ENCODE results near the gene ADCY1.

Gene ADCY1

DNA sequence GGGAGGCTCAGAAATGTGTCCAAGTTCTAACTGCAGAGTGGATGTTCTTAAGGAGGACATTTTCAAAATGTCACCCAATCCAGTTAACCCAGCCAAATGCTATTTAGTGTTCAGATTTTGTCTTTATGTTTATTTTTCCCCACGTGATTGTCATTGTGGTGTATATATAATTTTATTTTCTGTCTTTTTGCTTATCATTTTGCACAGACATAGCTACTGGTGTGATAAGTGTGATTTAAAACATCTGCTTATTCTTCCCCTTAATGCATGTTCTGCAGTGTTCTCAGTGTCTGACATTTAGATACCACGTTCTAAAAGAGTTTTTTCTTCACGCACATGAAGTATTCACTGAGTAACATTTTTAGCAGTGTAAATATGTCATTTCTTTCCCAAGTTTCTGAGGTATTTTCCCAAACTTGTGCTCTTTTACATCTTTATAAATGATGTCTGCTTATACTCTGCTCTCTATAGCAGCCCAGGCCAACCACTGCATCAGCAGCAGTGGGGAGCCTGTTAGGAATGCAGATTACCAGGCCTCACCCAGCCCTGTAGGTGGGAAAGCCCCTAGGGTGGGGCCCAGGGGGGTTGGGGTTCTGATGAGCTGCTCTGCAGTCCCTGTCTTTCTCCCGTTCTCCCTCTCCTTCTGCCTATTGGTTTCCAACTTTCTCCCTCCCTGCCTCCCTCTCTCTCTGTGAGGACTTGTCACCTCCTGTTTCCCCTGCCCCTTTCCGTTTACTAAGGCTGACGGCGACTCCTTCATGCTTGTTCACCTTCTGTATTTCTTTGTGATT lies 20.8 kb downstream of the ADCY1 start:
- H2AFZ ChIP-seq (ENCODE audit: low read depth, low read length, severe bottlenecking): no peak overlapping the region
- no peaks in the 10 kb centered on the region for H3K27me3 ChIP-seq (ENCODE audit: low read length)
- H3K9ac ChIP-seq (ENCODE audit: low read length): no peak overlapping the region
- H4K20me1 ChIP-seq (ENCODE audit: low read depth, low read length): no peaks in the 10 kb centered on the region
- TF ChIP-seq EZH2phosphoT487 (conservative IDR thresholded peaks at IDR 0.05; ENCODE audit: low read length): no peak
- TF ChIP-seq, protein P1, sequence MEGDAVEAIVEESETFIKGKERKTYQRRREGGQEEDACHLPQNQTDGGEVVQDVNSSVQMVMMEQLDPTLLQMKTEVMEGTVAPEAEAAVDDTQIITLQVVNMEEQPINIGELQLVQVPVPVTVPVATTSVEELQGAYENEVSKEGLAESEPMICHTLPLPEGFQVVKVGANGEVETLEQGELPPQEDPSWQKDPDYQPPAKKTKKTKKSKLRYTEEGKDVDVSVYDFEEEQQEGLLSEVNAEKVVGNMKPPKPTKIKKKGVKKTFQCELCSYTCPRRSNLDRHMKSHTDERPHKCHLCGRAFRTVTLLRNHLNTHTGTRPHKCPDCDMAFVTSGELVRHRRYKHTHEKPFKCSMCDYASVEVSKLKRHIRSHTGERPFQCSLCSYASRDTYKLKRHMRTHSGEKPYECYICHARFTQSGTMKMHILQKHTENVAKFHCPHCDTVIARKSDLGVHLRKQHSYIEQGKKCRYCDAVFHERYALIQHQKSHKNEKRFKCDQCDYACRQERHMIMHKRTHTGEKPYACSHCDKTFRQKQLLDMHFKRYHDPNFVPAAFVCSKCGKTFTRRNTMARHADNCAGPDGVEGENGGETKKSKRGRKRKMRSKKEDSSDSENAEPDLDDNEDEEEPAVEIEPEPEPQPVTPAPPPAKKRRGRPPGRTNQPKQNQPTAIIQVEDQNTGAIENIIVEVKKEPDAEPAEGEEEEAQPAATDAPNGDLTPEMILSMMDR (IDR thresholded peaks at IDR 0.05; ENCODE audit: insufficient read depth, low read length, poor library complexity, severe bottlenecking): no peak
- no peaks in the 10 kb centered on the region for H3K79me2 ChIP-seq (ENCODE audit: insufficient read depth, low read length)
- H3K9me3 ChIP-seq (ENCODE audit: insufficient read depth, low read length): no peaks in the 10 kb centered on the region
- no peaks in the 10 kb centered on the region for H3K9me2 ChIP-seq (replicated peaks; ENCODE audit: insufficient read depth, low read length)
- no peak overlapping the region for H3K4me3 ChIP-seq (ENCODE audit: insufficient read depth, low read length, poor library complexity, severe bottlenecking)
- H3F3A ChIP-seq (ENCODE audit: insufficient read depth): no peaks in the 10 kb centered on the region
- no peak overlapping the region for H3K27ac ChIP-seq (ENCODE audit: low read depth, low read length)
- no peak overlapping the region for H3K4me2 ChIP-seq (ENCODE audit: low read depth, low read length, poor library complexity, severe bottlenecking)
- no peaks in the 10 kb centered on the region for H3K36me3 ChIP-seq (ENCODE audit: low read length)

DNA sequence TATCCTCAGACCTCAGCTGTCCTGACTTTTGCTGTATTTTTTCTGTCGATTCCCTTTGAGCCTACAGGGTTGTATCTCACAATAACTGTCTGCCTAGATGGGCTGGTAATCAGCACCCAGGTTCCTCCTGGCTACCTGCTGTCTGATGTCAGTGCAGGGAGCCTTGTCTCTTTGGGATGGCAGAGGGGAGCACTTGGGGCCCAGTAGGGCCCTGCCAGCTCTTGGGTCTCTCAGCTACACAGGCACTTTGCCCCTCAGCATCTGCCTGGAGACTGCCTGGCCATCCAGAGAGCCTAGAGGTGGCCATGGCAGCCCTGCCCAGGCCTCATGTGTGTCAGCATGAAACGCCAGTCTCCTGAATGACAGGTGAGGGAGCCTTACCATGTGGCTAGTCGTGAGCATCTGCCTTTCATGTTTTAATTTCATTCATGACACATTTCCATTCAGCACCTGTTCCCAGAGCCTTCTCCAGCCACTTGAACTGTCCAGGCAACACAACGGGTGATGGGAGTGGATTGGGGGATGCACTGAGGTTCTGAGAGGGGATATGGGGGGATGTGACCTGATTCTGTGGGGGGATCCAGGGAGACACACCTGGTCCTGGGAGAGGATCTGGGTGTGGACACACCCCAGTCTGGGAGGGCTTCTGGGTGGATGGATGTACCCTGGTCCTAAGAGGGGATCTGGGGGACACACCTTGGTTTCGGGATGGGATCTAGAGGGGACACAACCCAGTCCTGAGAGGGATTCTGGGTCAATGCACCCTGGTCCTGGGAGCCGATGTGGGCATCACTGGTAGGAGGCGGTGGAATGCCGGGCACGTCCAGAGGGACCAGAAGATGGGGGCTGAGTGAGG lies 21.9 kb downstream of the ADCY1 start:
- Histone ChIP-seq H3K9me3 (ENCODE audit: insufficient read depth, low read length) (no peaks in the 10 kb centered on the region), H4K20me1 (ENCODE audit: low read depth, low read length) (no peaks in the 10 kb centered on the region), H3K4me2 (ENCODE audit: low read depth, low read length, poor library complexity, severe bottlenecking) (no peak overlapping the region), H3K27me3 (ENCODE audit: low read length) (no peaks in the 10 kb centered on the region), H3K9me2 (replicated peaks; ENCODE audit: insufficient read depth, low read length) (no peaks in the 10 kb centered on the region), H2AFZ (ENCODE audit: low read depth, low read length, severe bottlenecking) (no peak overlapping the region), H3K27ac (ENCODE audit: low read depth, low read length) (no peak overlapping the region), H3F3A (ENCODE audit: insufficient read depth) (no peaks in the 10 kb centered on the region), H3K4me3 (ENCODE audit: insufficient read depth, low read length, poor library complexity, severe bottlenecking) (no peak overlapping the region), H3K36me3 (ENCODE audit: low read length) (no peaks in the 10 kb centered on the region), H3K79me2 (ENCODE audit: insufficient read depth, low read length) (no peaks in the 10 kb centered on the region), H3K9ac (ENCODE audit: low read length) (no peak overlapping the region)
- TF ChIP-seq, protein P1 (IDR thresholded peaks at IDR 0.05; ENCODE audit: insufficient read depth, low read length, poor library complexity, severe bottlenecking): no peak
- TF ChIP-seq EZH2phosphoT487 (conservative IDR thresholded peaks at IDR 0.05; ENCODE audit: low read length): no peak

DNA sequence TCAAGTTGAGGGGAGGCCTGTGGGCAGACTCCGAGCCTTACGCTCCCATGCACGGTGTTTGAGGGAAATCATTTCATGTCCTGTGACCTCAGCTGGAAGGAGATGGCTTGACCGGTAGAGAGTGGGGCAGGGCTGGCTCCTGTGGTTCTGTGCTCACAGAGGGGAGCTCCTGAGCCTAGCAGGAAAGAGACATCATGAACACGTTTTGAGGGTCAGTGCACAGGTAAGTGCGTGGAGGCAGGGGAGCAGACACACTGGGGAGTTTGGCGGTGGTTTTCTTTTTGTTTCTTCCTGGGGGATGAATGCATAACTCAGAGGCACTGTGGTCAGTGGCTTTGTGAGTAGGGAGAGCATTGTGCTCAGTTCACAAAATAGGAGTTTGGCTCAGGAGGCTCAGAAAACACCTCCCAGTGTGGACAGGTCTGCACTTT lies 22.5 kb downstream of the ADCY1 start:
- Histone ChIP-seq H3K4me2 (ENCODE audit: low read depth, low read length, poor library complexity, severe bottlenecking) (no peak overlapping the region), H3K4me3 (ENCODE audit: insufficient read depth, low read length, poor library complexity, severe bottlenecking) (no peak overlapping the region), H4K20me1 (ENCODE audit: low read depth, low read length) (no peaks in the 10 kb centered on the region), H3F3A (ENCODE audit: insufficient read depth) (no peaks in the 10 kb centered on the region), H3K9me2 (replicated peaks; ENCODE audit: insufficient read depth, low read length) (no peaks in the 10 kb centered on the region), H3K36me3 (ENCODE audit: low read length) (no peaks in the 10 kb centered on the region), H2AFZ (ENCODE audit: low read depth, low read length, severe bottlenecking) (no peak overlapping the region), H3K27me3 (ENCODE audit: low read length) (no peaks in the 10 kb centered on the region), H3K79me2 (ENCODE audit: insufficient read depth, low read length) (no peaks in the 10 kb centered on the region), H3K27ac (ENCODE audit: low read depth, low read length) (no peak overlapping the region), H3K9ac (ENCODE audit: low read length) (no peak overlapping the region), H3K9me3 (ENCODE audit: insufficient read depth, low read length) (no peaks in the 10 kb centered on the region)
- no peak for TF ChIP-seq EZH2phosphoT487 (conservative IDR thresholded peaks at IDR 0.05; ENCODE audit: low read length)
- TF ChIP-seq, protein P1 (IDR thresholded peaks at IDR 0.05; ENCODE audit: insufficient read depth, low read length, poor library complexity, severe bottlenecking): no peak

Data from SU-DHL-6 (cell line).